ENCODE data around the gene TRIM41. TPM values are rescaled to one million over a fixed set of nuclear protein-coding genes. Genes with fewer than 3 reads are reported as not detected.
A peak's percentile ranks its signal among the peaks of the same experiment; 100 is the strongest.
"Not testable (repeated sequence)": the region's sequence is repeated elsewhere in the genome, so short reads cannot be mapped to it uniquely, and the experiment has no call there.

Gene TRIM41
- total RNA-seq: 10 to 100 TPM; 21.5 to 32.0 TPM
- long read RNA-seq, partial matches to known transcripts: 0 of 13 reads
- long read RNA-seq, other reads (novel, unspliced or antisense): 10 of 13 reads

DNA sequence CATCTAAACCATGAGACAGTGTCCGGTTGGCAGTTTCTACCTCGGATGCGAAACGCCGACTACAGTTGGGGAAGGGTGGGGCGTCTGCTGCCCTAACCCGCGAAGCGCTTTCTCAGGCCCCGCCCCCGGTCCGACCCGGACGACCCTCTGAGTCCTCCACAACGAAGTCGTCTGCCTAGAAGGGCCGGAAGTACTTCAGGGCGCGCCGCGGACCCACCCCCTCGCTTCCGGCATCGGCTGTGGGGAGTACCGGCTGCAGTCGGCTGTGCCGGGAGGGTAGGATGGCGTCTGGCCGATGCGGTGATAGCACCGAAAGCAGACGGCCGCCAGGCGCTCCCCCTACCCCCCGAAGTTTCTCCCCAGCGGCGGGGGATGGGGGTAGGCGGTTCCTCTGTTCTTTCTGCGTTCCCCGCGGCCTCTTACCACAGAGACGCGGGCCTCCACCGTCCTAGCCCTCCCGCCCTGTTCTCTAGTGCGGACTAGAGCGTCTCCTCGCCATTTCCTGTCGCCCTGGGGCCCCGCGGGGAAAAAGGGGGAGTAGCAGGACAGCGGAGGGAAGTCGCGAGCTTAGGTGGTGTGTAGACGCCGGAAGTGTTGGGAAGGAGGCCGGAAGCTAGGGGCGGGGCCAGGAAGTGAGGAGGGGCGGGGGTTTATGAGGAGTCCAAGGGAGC is at the start of gene TRIM41:
Gene TRIM41 (plus strand): TSS at position 224 of the 671 bp plus-strand sequence. CDS start 719 bp downstream, outside the sequence.
- DNase-seq: peak; percentile 99 to 100
- intact Hi-C loops (cut with DNase I, micrococcal nuclease): no loop called here
- peak; percentile 80 for ATAC-seq

DNA sequence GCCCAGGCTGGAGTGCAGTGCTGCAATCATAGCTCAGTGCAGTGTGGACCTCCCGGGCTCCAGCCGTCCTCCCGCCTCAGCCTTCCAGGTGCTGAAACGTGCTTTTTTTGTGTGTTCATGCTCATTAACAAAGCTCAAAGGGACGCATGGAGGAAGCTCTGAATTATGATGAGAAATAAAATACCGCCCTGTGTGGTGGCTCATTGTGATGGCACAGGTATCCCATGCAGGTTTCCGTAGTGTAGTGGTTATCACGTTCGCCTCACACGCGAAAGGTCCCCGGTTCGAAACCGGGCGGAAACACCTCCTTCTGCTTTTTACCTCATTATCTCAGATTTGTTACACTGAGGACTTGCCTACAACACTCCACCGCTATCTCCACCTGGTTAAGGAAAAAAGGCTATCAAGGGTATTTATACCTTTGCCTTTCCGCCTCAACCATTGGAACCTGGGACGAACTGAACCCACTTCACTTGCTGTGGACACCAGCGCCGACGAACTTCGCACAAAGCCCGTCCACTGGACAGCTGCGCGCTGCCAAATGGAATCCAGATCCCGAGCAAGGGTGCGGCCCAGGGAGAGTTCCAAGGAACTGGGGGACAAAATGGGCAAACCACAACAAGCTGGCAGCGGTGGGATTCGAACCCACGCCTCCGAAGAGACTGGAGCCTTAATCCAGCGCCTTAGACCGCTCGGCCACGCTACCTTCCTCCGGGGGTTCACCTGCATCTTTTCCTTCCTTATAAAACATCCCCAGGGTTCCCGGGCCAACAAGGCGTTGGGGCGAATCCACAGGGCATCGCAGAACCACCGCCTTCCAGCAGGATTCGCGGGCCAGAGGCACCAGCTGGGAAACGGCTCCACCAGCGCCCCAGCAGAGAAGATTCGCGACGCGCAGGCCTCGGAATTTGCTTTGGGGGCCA is 49.4 kb upstream of the TRIM41 start:
- intact Hi-C loops (cut with DNase I, micrococcal nuclease): no loop called here
- DNase-seq: no peak
- no peak for ATAC-seq

DNA sequence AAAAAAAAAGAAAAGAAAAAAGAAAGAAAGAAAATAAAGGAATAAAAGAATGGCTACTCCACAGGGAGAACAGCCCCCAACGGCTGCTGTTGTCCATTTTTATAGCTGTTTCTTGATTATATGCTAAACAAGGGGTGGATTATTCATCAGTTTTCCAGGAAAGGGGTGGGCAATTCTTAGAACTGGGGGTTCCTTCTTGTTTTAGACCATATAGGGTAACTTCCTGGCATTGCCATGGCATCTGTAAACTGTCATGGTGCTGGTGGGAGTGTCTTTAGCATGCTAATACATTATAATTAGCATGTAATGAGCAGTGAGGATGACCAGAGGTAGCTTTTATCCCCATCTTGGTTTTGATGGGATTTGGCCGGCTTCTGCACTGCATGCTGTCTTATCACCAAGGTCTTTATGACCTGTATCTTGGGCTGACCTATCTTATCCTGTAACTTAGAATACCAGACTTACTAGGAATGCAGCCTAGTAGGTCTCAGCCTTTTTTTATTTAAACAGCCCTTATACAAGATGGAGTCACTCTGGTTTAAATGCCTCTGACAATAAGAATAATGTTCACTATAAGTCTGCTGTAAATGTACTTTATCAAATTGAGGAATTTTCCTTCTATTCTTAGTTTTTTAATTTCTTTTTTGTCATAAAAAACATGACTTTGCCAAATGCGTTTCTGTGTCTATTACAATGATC is 46.7 kb upstream of the TRIM41 start:
- no peak for ATAC-seq
- no peak for DNase-seq
- intact Hi-C loops (cut with DNase I, micrococcal nuclease): no loop called here

DNA sequence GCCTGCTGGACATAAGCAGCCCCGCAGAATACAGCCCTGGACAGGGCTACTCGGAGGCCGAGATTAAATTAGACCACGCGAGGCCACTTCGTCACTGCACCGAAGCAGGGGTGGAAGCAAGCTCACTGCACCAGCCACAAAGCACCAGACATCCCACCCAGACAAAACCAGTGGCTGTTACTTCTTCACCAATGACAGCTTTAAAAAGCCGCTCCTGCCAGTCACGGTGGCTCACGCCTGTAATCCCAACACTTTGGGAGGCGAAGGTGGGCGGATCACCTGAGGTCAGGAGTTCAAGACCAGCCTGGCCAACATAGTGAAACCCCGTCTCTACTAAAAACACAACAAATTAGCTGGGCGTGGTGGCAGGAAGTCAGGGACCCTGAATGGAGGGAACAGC is 45.5 kb upstream of the TRIM41 start:
- DNase-seq; intact Hi-C loops (cut with DNase I, micrococcal nuclease); ATAC-seq: not testable (repeated sequence)

DNA sequence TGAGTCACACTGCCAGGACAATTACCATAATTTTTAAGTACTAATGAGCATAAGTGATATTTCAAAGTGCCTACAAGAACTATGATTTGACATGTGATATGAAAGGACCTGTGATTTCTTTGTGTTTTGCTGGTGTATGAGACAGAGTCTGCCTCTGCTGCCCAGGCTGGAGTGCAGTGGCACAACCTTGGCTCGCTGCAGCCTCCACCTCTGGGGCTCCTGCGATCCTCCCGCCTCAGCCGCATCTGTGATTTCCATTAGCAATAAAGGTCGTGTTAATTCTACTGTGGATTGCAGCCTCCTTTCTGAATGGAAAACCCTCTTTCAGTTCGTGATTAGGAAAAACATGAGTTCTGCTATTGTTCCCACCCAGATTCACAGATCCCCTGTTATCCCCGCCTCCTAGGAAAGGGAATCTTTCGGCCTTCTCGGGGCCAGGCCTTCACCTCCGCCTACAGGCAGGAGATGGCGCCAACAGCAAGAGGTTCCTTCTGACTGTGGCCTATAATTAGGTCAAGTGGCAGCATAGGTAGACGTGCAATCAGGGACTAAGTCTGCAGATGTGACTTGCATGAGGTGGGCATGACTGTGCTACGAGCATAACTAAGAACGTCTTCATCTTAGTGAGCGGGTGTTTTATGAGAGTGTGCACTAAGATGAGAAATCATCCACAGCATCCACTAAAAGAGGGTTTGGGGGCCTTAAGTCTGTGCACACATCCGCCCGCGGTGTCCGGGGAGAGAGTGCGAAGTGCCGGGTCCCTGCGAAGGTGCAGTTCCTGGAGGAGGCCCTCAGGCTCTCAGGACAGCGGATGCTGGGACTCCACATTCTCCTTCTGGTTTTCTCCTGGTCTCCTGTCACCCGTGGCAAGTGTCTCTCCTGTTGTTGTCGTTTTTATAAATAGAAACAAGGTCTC is 41.2 kb upstream of the TRIM41 start:
- DNase-seq: peak; percentile 65 to 82
- intact Hi-C loops (cut with DNase I, micrococcal nuclease): loop anchor here in 1 of 2 donors (10.0 kb wide), 1 partner anchor 63 kb away; the partner anchor contains the start of gene RACK1
- peak; percentile 88 for ATAC-seq

DNA sequence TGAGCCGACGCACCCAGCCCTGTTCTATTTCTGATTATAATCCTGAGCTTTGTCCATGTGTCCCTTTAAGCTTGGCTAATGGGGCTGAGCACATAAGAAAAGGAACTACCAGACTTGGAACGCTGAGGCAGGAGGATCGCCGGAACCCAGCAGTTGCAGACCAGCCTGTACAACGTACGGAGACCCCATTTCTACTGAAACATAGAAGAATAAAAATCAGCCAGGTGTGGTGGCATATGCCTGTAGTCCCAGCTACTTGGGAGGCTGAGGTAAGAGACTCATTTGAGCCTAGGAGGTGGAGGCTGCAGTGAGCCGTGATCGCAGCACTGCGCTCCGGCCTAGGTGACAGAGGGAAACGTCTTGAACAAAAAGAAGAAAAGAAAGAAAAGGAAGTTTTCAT is 40.4 kb upstream of the TRIM41 start:
- no peak for DNase-seq
- no peak for ATAC-seq
- intact Hi-C loops (cut with DNase I, micrococcal nuclease): loop anchor here in 1 of 2 donors (10.0 kb wide), 1 partner anchor 62 kb away; the partner anchor contains the start of gene RACK1

DNA sequence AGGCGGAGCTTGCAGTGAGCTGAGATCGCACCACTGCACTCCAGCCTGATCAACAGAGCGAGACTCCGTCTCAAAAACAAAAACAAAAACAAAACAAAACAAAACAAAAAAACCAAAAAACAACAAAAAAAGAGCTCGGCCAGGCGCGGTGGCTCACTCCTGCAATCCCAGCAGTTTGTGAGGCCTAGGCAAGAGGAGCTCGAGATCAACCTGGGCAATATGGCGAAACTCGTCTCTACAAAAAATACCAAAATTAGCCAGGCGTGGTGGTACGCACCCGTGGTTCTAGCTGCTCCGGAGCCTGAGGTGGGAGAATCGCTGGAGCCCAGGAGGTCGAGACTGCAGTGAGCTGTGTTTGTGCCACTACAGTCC is 38.2 kb upstream of the TRIM41 start:
- no peak for DNase-seq
- ATAC-seq: no peak
- intact Hi-C loops (cut with DNase I, micrococcal nuclease): loop anchor here in 1 of 2 donors (10.0 kb wide), 1 partner anchor 60 kb away; the partner anchor contains the start of gene RACK1

DNA sequence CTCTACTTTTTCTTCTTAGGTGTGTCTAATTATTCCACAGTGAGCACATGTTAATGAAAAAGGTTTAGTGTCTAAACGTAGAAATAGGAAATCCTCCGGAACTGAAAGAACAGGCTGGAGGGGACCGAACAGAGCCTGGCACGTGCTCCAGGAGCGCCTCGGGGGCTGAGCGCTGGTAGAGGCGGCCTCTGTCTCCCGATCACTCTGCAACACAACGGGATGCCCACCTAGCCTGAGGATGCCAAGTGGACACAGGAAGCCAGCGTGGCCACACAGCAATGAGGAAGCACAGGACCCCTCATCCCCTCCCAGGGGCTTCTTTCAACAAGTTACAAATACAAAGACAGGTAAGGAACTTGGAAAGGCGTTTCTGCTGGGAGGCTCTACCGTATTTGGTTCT is 37.5 kb upstream of the TRIM41 start:
- ATAC-seq: no peak
- intact Hi-C loops (cut with DNase I, micrococcal nuclease): loop anchor here in 1 of 2 donors (10.0 kb wide), 1 partner anchor 59 kb away; the partner anchor contains the start of gene RACK1
- DNase-seq: no peak

DNA sequence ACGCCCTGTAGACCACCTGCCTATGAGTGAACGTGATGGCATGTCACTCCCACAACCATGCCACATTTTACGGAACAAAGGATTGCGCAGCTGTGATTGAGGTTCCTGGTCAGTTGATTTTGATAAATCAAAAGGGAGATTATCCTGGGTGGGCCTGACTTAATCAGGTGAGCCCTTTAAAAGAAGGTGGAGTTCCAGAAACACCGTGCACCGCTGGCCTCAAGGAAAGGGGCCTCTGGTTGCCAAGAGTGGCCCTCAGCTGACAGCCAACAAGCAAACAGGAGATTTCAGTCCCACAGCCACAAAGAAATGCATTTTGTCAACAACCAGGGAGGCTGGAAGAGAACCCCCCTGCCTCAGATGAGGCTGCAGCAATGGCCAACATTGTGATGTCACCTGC is 37.1 kb upstream of the TRIM41 start:
- ATAC-seq (no peak), DNase-seq (no peak)
- intact Hi-C loops (cut with DNase I, micrococcal nuclease): loop anchor here in 1 of 2 donors (10.0 kb wide), 1 partner anchor 59 kb away; the partner anchor contains the start of gene RACK1

DNA sequence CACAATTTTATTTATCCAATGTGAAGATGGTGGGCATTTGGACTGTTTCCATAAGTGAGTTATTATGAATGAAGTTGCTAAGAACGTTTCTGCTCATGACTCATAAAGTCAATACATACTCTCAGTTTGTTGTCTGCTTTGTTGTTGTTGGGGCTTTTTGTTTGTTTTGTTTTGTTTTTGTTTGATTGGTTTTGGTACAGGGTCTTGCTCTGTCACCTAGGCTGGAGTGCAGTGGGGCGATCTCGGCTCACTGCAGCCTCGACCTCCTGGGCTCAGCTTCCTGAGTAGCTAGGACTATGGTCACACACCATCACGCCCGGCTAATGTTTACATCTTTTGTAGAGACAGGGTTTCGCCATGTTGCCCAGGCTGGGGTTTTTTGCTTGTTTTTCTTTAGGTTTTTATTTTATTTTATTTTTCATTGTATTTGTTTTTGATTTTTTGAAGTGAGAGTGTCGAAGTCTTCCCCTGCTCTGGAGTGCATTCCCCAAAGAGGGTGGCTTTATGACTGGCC is 36.0 kb upstream of the TRIM41 start:
- intact Hi-C loops (cut with DNase I, micrococcal nuclease): loop anchor here in 1 of 2 donors (10.0 kb wide), 1 partner anchor 58 kb away; the partner anchor contains the start of gene RACK1
- no peak for ATAC-seq

DNA sequence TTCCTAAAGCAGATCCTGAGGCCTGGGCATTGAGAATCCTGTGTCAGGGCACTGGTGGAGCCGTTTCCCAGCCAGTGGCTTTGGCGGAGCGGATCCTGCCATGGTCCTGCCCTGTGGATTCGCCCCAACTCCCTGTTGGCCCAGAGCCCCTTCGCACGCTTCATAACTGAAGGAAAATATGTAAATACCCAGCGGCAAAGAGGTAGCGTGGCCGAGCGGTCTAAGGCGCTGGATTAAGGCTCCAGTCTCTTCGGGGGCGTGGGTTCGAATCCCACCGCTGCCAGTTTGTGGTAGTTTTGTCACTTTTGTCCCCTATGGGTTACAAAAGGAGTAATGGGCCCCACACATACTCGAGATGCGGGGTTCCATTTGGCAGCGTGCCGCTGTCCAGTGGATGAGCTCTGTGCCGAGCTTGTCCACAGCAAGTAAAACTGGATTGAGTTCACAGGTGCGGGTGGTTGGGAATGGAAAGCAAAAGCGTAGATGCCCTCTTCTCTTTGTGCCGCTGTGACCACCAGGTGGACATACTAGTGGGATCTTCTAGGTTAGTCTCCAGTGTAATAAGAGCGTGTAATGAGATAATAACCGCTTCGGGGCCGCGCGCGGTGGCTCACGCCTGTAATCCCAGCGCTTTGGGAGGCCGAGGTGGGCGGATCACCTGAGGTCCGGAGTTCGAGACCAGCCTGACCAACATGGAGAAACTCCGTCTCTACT is 35.4 kb upstream of the TRIM41 start:
- ATAC-seq (no peak), DNase-seq (peak; percentile 66 to 69)
- intact Hi-C loops (cut with DNase I, micrococcal nuclease): loop anchor here in 1 of 2 donors (10.0 kb wide), 1 partner anchor 57 kb away; the partner anchor contains the start of gene RACK1

More for the DNA sequence above, 36.0 kb upstream of the TRIM41 start:
- no peak for DNase-seq

DNA sequence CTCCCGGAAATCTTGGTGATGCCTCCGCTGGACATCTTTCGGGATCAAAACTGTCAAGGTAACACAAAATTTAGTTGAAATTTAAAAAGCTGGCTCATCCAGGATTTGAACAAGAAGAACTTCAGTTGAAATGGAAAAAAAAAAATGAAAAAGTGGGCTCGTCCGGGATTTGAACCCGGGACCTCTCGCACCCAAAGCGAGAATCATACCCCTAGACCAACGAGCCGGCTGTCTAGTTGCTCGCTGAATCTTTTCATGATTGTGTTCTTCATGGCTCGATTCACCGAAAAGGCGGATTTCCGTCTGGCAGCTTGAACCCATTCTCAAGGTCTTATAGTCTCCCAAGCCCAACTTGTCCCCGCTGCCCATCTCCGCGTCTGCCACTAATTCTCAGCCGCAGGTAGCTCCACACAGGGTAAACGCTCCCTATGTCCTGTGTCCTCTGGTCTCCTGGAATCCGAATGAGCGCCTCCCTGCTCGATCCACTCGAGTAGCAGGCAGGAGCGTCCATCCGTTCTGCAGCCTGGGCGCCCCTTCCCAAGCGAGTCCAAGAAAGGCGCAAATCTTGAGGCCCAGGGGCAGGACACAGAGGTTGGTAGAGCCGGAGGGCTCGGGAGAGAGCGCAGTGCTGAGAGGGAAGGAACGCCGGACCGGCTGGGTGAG is 34.2 kb upstream of the TRIM41 start:
- intact Hi-C loops (cut with DNase I, micrococcal nuclease): loop anchor here in 1 of 2 donors (10.0 kb wide), 1 partner anchor 56 kb away; the partner anchor contains the start of gene RACK1
- ATAC-seq (peak; percentile 9), DNase-seq (peak; percentile 64 to 71)

DNA sequence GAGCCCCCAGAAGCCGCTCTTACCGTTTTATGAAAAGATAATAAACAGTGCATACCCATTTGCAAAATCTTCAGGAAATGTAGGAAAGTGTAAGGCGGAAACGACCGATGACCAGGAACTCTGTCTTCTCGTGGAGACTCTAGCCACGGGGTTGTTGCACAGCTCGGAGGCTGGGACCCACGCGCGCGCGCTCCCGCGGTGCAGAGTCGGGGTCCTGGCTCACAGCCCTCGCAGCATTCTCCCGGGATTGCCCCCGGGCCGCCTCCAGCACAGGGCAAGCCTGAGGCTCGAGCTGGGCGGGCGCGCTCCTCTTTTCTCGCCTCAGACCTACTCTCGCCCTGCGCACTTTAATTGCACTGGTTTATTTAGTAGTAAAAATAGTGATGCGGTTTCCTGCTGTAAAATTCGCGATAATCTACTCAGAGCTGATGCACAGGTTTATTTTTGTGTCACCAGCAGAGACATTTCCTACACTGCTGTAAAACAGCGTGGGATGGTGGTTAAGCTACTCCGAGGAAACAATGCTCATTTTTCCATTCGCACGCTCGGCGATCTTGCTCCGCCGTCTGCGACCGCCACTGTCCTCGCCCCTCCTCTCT is 33.6 kb upstream of the TRIM41 start:
- DNase-seq (peak in 1 of 2 donors; percentile 59), ATAC-seq (peak; percentile 12)
- intact Hi-C loops (cut with DNase I, micrococcal nuclease): loop anchor here in 1 of 2 donors (10.0 kb wide), 1 partner anchor 55 kb away; the partner anchor contains the start of gene RACK1

DNA sequence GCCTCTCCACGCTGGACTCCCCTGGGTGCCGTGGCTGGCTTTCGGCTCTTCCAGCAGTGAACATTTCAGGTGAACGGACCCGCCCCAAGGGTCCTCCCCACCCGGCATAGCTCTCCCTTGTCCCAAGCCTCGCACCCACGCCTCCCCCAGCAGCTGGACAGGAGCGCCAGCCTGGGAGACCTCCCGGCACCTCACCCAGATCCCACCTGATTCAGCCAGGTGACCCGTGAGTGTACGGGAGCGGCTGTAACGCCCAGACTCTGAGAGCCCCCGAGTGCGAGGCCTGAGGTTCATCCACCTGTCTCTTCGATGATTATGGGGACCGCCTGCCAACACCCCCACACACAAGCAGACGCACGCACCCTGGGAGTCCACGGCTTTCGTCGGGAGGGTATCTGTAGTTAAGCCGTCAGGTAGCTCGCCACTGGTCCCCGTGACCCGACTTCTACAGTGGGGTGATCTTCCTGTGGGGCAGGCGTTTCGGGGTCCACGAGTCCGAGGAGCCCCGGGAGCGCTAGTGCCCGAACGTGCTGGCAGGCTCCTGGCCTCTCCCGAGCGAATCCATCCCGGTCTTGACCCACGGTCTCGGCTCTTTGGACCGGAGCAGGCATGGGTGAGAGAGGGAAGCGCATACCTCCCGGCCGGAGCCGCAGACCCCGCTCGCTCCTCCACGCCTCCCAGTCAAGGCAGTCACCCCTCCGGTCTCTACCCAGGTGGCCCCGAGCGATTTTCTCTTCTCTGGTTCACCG is 32.9 kb upstream of the TRIM41 start:
- no peak for ATAC-seq
- peak in 1 of 2 donors; percentile 59 for DNase-seq
- intact Hi-C loops (cut with DNase I, micrococcal nuclease): loop anchor here in 1 of 2 donors (10.0 kb wide), 1 partner anchor 55 kb away; the partner anchor contains the start of gene RACK1
